Activated naive CD4-positive, alpha-beta T cell treated with anti-CD3 and anti-CD28 coated beads, Interleukin-2, amount 50 U/mL, for 72 hours (primary cell): ENCODE measurements around the gene KISS1R. TPM values are rescaled to one million over a fixed set of nuclear protein-coding genes. Genes with fewer than 3 reads are reported as not detected.

Experiments used
- ATAC-seq, 2 donors: fragments of 150-1000 bp; cut with Tn5 transposase; 2 replicates each; pipeline ENCODE4 v1.10.0; 2021; ENCODE audit warnings: mild to moderate bottlenecking in 2 of 2, moderate library complexity in 2 of 2
- DNase-seq, 2 donors: peaks; one replicate each; pipeline ENCODE4 v3.0.0; 2021 to 2022; ENCODE audit warnings: low spot score in 2 of 2
- H3K27ac Mint-ChIP-seq, 2 donors: one replicate each; pipeline ENCODE4 v1.8.0; 2022; ENCODE audit warnings: mild to moderate bottlenecking in 2 of 2, mixed read lengths in 2 of 2
- H3K36me3 Mint-ChIP-seq, 2 donors: one replicate each; pipeline ENCODE4 v1.8.0; 2022; ENCODE audit warnings: mixed read lengths in 2 of 2
- H3K9me3 Mint-ChIP-seq, 2 donors: one replicate each; pipeline ENCODE4 v1.8.0; 2022; ENCODE audit warnings: mixed read lengths in 2 of 2
- total RNA-seq, 2 donors: library from RNA; stranded (reverse); gene quantifications; one replicate each; pipeline ENCODE4 v1.2.3, GENCODE V29; 2022

The KISS1R gene
- total RNA-seq, 2 donors from 2014 or later = 10.9 to 32.4 TPM

DNA sequence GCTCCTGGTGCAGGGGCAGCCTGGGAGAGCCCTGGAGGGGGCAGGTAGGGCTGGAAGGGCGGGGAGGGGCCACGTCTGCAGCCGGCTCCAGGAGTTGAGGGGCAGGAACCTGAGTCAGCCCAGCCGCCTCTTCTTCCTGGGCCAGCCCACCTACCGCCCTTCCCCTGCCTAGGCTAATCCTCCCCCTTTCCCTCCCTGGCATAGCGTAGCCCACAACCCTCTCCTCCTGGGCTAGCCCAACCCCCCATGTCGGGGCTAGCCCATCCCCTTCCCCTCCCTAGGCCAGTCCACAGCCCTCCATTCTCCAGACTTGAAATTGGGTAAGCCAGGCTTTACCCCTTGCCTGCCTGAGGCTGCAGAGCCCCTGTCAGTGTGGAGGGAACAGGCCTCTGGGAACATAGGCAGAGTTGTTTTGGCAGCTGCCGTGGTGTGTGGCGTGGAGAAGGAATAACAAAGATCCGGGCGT, 46.4 kb downstream of the KISS1R start:
- H3K36me3 Mint-ChIP-seq = peaks cover 0 to 22% of the 10 kb centered on the region in 2 donors
- no peak for ATAC-seq
- H3K27ac Mint-ChIP-seq = no peak overlapping the region
- H3K9me3 Mint-ChIP-seq = peaks cover 0 to 4% of the 10 kb centered on the region in 2 donors
- no peak for DNase-seq

DNA sequence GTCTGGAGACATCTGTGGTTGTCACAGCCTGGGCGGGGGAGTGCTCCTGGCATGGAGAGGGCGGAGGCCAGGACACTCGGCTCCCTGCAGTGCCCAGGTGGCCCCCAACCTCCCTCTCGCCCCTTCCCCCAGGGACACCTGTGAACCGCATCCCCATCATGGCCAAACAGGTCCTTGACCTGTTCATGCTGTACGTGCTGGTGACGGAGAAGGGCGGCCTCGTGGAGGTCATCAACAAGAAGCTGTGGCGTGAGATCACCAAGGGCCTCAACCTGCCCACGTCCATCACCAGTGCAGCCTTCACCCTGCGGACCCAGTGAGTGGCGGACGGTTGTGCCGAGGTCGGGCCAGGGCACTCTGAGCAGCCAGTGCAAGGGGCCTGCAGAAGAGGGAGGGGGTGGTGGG, 47.0 kb downstream of the KISS1R start:
- Mint-ChIP-seq H3K27ac (no peak overlapping the region), H3K36me3 (peaks cover 0 to 22% of the 10 kb centered on the region in 2 donors), H3K9me3 (peaks cover 0 to 4% of the 10 kb centered on the region in 2 donors)
- DNase-seq (no peak), ATAC-seq (no peak)

DNA sequence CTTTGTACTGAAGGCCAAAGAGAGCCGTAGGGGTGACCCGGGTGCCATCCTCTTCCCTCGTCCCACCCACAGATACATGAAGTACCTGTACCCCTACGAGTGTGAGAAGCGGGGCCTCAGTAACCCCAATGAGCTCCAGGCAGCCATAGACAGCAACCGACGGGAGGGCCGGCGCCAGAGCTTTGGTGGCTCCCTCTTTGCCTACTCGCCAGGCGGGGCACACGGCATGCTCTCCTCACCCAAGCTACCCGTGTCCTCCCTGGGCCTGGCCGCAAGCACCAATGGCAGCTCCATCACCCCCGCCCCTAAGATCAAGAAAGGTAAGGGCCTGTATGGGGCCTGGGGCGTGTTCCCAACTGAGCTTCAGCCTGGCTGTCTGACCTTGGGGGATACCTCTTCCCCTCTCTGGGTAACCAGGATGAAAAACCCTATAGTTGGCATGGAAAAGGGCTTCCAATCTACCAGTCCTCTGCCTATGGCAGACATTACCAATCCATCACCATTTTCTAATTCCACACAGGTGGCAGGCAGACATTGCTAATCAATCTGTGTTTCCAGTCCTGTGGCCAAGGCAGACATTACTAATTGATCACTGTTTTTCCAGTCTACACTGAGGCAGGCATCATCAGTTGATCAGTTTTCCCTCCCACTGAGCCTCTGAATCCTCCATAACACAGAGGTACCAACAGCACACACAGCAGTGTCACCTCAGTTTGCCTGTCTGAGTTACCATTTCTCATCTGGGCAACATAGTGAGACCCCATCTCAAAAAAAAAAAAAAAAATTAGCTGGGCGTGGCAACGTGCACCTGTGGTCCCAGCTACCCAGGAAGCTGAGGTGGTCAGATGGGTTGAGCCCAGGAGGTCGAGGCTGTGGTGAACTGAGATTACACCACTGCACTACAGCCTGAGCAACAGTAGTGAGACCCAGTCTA, 47.9 kb downstream of the KISS1R start:
- Mint-ChIP-seq H3K36me3 (peaks cover 0 to 22% of the 10 kb centered on the region in 2 donors), H3K9me3 (peaks cover 0 to 4% of the 10 kb centered on the region in 2 donors), H3K27ac (no peak overlapping the region)
- ATAC-seq = no peak
- DNase-seq = no peak

DNA sequence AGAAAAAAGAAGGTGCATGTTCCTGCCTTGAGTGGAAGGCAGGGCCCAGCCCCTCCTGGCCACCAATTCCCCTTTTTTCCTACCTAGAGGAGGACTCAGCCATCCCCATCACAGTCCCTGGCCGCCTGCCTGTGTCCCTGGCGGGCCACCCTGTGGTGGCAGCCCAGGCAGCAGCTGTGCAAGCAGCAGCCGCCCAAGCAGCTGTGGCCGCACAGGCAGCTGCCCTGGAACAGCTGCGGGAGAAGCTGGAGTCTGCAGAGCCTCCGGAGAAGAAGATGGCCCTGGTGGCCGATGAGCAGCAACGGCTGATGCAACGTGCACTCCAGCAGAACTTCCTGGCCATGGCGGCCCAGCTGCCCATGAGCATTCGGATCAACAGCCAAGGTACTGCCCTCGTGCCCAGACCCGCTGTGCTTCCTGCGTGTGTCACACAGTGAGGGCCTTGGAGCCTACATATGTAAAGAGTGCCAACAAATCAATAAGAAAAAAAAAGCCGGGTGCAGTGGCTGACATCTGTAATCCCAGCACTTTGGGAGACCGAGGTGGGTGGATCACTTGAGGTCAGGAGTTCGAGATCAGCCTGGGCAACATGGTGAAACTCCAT, 49.5 kb downstream of the KISS1R start:
- peaks cover 4 to 5% of the 10 kb centered on the region in 2 donors for H3K9me3 Mint-ChIP-seq
- H3K27ac Mint-ChIP-seq = peak overlapping the region in 1 of 2 donors; percentile 36
- DNase-seq (no peak), ATAC-seq (no peak)
- peaks cover 11 to 33% of the 10 kb centered on the region in 2 donors for H3K36me3 Mint-ChIP-seq

Other genes with a start within 250 kb of the KISS1R start
- gene FSTL3, start 240.9 kb upstream of the KISS1R start, total RNA-seq = 10 to 100 TPM in 1 of 2 donors, 1 to 10 TPM in 1; 4.1 to 10.1 TPM
- gene PRSS57, start 221.9 kb upstream of the KISS1R start, total RNA-seq = not detected
- under 1 TPM in 1 of 2 donors, not detected in 1; 0.66 TPM for gene PALM, start 208.4 kb upstream of the KISS1R start, total RNA-seq
- gene MISP, start 166.2 kb upstream of the KISS1R start, total RNA-seq = under 1 TPM in 1 of 2 donors, not detected in 1; 0.50 TPM
- gene PTBP1, start 119.9 kb upstream of the KISS1R start, total RNA-seq = 100 to 1,000 TPM; 485 to 591 TPM
- gene PLPPR3, start 95.4 kb upstream of the KISS1R start, total RNA-seq = not detected
- not detected for gene AZU1, start 89.5 kb upstream of the KISS1R start, total RNA-seq
- not detected for gene PRTN3, start 76.3 kb upstream of the KISS1R start, total RNA-seq
- gene ELANE, start 65.0 kb upstream of the KISS1R start, total RNA-seq = not detected
- 1 to 10 TPM in 1 of 2 donors, not detected in 1; 4.9 TPM for gene CFD, start 57.7 kb upstream of the KISS1R start, total RNA-seq
- gene MED16, start 24.1 kb upstream of the KISS1R start, total RNA-seq = 10 to 100 TPM; 42.0 to 61.8 TPM
- gene RNU6-9, start 23.8 kb upstream of the KISS1R start, total RNA-seq = not detected
- 100 to 1,000 TPM in 1 of 2 donors, 10 to 100 TPM in 1; 98.3 to 102 TPM for gene R3HDM4, start 4.1 kb upstream of the KISS1R start, total RNA-seq
- gene ARID3A, start 8.7 kb downstream of the KISS1R start, total RNA-seq = 10 to 100 TPM; 22.4 to 35.7 TPM
- gene WDR18, start 67.0 kb downstream of the KISS1R start, total RNA-seq = 10 to 100 TPM; 55.5 to 83.8 TPM
- gene GRIN3B, start 83.1 kb downstream of the KISS1R start, total RNA-seq = under 1 TPM; 0.07 to 0.19 TPM
- gene TMEM259, start 103.8 kb downstream of the KISS1R start, total RNA-seq = 100 to 1,000 TPM; 104 to 156 TPM
- gene RNU6-2, start 104.2 kb downstream of the KISS1R start, total RNA-seq = not detected
- gene CNN2, start 109.3 kb downstream of the KISS1R start, total RNA-seq = 100 to 1,000 TPM; 187 to 254 TPM
- 100 to 1,000 TPM in 1 of 2 donors, 10 to 100 TPM in 1; 17.8 to 105 TPM for gene ABCA7, start 122.8 kb downstream of the KISS1R start, total RNA-seq
- 100 to 1,000 TPM; 171 to 174 TPM for gene ARHGAP45, start 149.8 kb downstream of the KISS1R start, total RNA-seq
- 100 to 1,000 TPM; 248 to 259 TPM for gene POLR2E, start 178.0 kb downstream of the KISS1R start, total RNA-seq
- gene GPX4, start 186.7 kb downstream of the KISS1R start, total RNA-seq = 100 to 1,000 TPM; 154 to 316 TPM